ENCODE measurements around the gene NPC1L1. TPM values are rescaled to one million over a fixed set of nuclear protein-coding genes. Genes with fewer than 3 reads are reported as not detected.

The NPC1L1 gene
- polyA plus RNA-seq, 3 donors: 0.04 TPM; not detected in 2

DNA sequence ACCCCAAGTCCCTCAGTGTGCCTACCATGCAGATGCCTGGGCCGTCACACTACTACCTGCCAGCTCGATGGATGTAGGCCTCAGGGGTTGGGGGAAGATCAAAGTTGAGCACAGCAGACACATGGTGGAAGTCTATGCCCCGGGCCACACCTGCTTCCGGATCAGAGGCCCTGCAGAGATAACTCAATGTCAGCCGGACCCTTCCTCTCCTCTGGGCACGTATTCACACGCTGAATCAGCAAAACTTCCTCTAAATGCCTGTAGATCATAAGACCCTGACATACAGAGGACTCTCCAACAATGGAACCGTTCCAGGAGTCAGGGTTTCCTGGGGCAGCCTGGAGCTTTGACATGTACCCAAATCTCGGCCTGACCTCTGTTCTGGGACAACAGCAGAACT, 28.8 kb upstream of the NPC1L1 start:
- Mint-ChIP-seq H3K4me1 (peaks cover 33% of the 10 kb centered on the region), H3K36me3 (peaks cover 72 to 76% of the 10 kb centered on the region in 2 donors), H3K9me3 (peaks cover 0 to 3% (median 0%) of the 10 kb centered on the region in 7 donors), H3K27ac (peak overlapping the region in 2 of 7 donors; percentile 31 to 46), H3K4me3 (no peak overlapping the region), H3K27me3 (ENCODE audit: low read depth in 3 of 3) (no peaks in the 10 kb centered on the region)
- intact Hi-C loops (cut with micrococcal nuclease): loop anchor here (5.0 to 10.0 kb wide), 4 partner anchors 78 to 735 kb away; partner anchors contain the start of genes NUDCD3 (in 1 of the 2), TBRG4 (in 1 of the 2) and ZMIZ2 (in 1 of the 2)
- Histone ChIP-seq H3K79me2 (ENCODE audit: insufficient read depth, low read length) (peaks cover 30% of the 10 kb centered on the region), H3K27me3 (ENCODE audit: control insufficient read depth in 2 of 2, insufficient read depth in 2 of 2, low read length in 2 of 2) (no peaks in the 10 kb centered on the region), H3K4me1 (ENCODE audit: control insufficient read depth in 1 of 2, insufficient read depth in 2 of 2, low read length in 2 of 2) (peaks cover 20 to 23% of the 10 kb centered on the region in 2 donors), H3K4me2 (replicated peaks; ENCODE audit: extremely low read depth, low read length, poor library complexity, severe bottlenecking) (no peak overlapping the region), H3K27ac (ENCODE audit: low read depth in 1 of 2, low read length in 2 of 2) (no peak overlapping the region), H3K4me3 (replicated peaks in 1 of 3; ENCODE audit: low read depth in 2 of 3, low read length in 3 of 3) (no peak overlapping the region), H3K9me3 (replicated peaks in 1 of 2; ENCODE audit: control insufficient read depth in 1 of 2, insufficient read depth in 1 of 2, low read length in 2 of 2) (no peaks in the 10 kb centered on the region), H3K9ac (ENCODE audit: insufficient read depth, low read length, poor library complexity, severe bottlenecking) (no peak overlapping the region), H3K36me3 (replicated peaks in 1 of 2; ENCODE audit: control insufficient read depth in 1 of 2, insufficient read depth in 2 of 2, low read length in 2 of 2) (peaks cover 68 to 77% of the 10 kb centered on the region in 2 donors), H2AFZ (ENCODE audit: insufficient read depth, low read depth, low read length, poor library complexity, severe bottlenecking) (no peak overlapping the region), H4K20me1 (ENCODE audit: insufficient read depth, low read length) (peaks cover 14% of the 10 kb centered on the region)
- TF ChIP-seq, protein P1, sequence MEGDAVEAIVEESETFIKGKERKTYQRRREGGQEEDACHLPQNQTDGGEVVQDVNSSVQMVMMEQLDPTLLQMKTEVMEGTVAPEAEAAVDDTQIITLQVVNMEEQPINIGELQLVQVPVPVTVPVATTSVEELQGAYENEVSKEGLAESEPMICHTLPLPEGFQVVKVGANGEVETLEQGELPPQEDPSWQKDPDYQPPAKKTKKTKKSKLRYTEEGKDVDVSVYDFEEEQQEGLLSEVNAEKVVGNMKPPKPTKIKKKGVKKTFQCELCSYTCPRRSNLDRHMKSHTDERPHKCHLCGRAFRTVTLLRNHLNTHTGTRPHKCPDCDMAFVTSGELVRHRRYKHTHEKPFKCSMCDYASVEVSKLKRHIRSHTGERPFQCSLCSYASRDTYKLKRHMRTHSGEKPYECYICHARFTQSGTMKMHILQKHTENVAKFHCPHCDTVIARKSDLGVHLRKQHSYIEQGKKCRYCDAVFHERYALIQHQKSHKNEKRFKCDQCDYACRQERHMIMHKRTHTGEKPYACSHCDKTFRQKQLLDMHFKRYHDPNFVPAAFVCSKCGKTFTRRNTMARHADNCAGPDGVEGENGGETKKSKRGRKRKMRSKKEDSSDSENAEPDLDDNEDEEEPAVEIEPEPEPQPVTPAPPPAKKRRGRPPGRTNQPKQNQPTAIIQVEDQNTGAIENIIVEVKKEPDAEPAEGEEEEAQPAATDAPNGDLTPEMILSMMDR (IDR thresholded peaks at IDR 0.05): no peak
- DNase-seq: no peak
- WGBS (ENCODE audit: insufficient coverage): 91% methylated on average over 6 of the region's 9 CpGs

DNA sequence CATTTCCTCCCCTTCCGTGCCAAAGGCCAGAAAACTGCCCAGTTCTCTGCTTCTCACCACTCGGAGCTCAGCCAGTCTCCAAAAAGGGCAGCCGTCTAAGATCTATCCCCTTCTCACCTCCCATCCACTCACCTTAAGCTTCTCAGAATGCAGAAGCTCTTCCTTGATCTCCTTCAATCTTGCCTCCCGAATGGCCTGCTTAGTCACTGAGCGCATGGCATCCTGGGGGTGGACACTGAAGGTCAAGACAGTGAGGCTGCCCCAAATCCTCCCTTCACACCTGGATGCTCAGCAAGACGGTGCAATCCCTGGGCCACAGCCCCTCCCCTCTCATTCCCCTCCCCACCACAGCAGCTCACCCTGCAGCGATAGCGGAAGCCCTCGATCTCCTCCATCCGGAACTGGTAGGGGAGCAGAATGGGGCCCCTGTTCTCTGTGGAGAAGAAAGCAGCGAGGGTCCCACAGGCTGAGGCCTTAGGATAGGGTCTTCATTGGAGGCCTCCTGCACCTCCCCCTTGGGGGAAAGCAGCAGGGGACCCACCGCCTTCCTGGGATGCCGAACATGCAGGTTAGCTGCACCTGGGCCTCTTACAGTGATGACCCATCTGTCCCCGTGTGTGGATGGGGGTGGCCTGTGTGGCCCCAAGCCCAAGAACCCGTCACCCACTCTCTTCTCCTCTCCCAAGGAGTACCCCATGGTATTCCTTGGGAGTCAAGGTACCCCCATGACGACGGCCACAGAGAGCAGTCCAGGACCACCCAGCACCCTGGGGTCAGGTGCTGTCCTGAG, 27.8 kb upstream of the NPC1L1 start:
- Histone ChIP-seq H3K9me3 (replicated peaks in 1 of 2; ENCODE audit: control insufficient read depth in 1 of 2, insufficient read depth in 1 of 2, low read length in 2 of 2) (no peaks in the 10 kb centered on the region), H2AFZ (ENCODE audit: insufficient read depth, low read depth, low read length, poor library complexity, severe bottlenecking) (no peak overlapping the region), H3K36me3 (replicated peaks in 1 of 2; ENCODE audit: control insufficient read depth in 1 of 2, insufficient read depth in 2 of 2, low read length in 2 of 2) (peaks cover 78 to 86% of the 10 kb centered on the region in 2 donors), H3K4me3 (replicated peaks in 1 of 3; ENCODE audit: low read depth in 2 of 3, low read length in 3 of 3) (no peak overlapping the region), H4K20me1 (ENCODE audit: insufficient read depth, low read length) (peaks cover 21% of the 10 kb centered on the region), H3K79me2 (ENCODE audit: insufficient read depth, low read length) (peaks cover 20% of the 10 kb centered on the region), H3K27ac (ENCODE audit: low read depth in 1 of 2, low read length in 2 of 2) (no peak overlapping the region), H3K27me3 (ENCODE audit: control insufficient read depth in 2 of 2, insufficient read depth in 2 of 2, low read length in 2 of 2) (no peaks in the 10 kb centered on the region), H3K4me1 (ENCODE audit: control insufficient read depth in 1 of 2, insufficient read depth in 2 of 2, low read length in 2 of 2) (peaks cover 12 to 15% of the 10 kb centered on the region in 2 donors), H3K9ac (ENCODE audit: insufficient read depth, low read length, poor library complexity, severe bottlenecking) (no peak overlapping the region), H3K4me2 (replicated peaks; ENCODE audit: extremely low read depth, low read length, poor library complexity, severe bottlenecking) (no peak overlapping the region)
- 100% methylated on average over 10 of the region's 17 CpGs for WGBS (ENCODE audit: insufficient coverage)
- Mint-ChIP-seq H3K27me3 (ENCODE audit: low read depth in 3 of 3) (peaks cover 0 to 2% (median 0%) of the 10 kb centered on the region in 3 donors), H3K9me3 (peaks cover 0 to 3% (median 0%) of the 10 kb centered on the region in 7 donors), H3K4me3 (peak overlapping the region in 1 of 2 donors; percentile 43), H3K36me3 (peaks cover 82 to 86% of the 10 kb centered on the region in 2 donors), H3K27ac (peak overlapping the region in 6 of 7 donors; percentile 21 to 73 (median 30)), H3K4me1 (peaks cover 24% of the 10 kb centered on the region)
- TF ChIP-seq, protein P1 (IDR thresholded peaks at IDR 0.05): no peak
- intact Hi-C loops (cut with micrococcal nuclease): no loop called here
- no peak for DNase-seq

All from CD14-positive monocyte (primary cell).